H9 (cell line): ENCODE data around the gene SUPT3H. TPM values are rescaled to one million over a fixed set of nuclear protein-coding genes. Genes with fewer than 3 reads are reported as not detected.

Experiments
- DNase-seq: peaks from one replicate; pipeline ENCODE4 v3.0.0-alpha.2; 2017
- H2AFZ ChIP-seq: one replicate; pipeline ENCODE4 v1.6.1; 2013; ENCODE audit warnings: mild to moderate bottlenecking, low read length, control low read depth, moderate library complexity
- H2AK5ac ChIP-seq: 2 replicates; pipeline ENCODE4 v1.6.1; 2013; ENCODE audit warnings: low read length, control low read depth, mixed read lengths; ENCODE audit not compliant: insufficient read length
- H2BK120ac ChIP-seq: one replicate; pipeline ENCODE4 v1.6.1; 2013; ENCODE audit warnings: low read depth, mild to moderate bottlenecking, low read length, control low read depth, inconsistent platforms; ENCODE audit not compliant: poor library complexity, severe bottlenecking
- H2BK12ac ChIP-seq: 2 replicates; pipeline ENCODE4 v1.6.1; 2013; ENCODE audit warnings: low read length, control low read depth, mixed read lengths, low read depth; ENCODE audit not compliant: insufficient read length
- H2BK15ac ChIP-seq: 2 replicates; pipeline ENCODE4 v1.6.1; 2013; ENCODE audit warnings: low read depth, low read length, control low read depth
- H2BK20ac ChIP-seq: one replicate; pipeline ENCODE4 v1.6.1; 2013; ENCODE audit warnings: low read depth, mild to moderate bottlenecking, low read length, control low read depth, inconsistent platforms; ENCODE audit not compliant: poor library complexity, severe bottlenecking
- H2BK5ac ChIP-seq: 2 replicates; pipeline ENCODE4 v1.6.1; 2013; ENCODE audit warnings: low read length, control low read depth, mixed read lengths; ENCODE audit not compliant: insufficient read length
- H3K14ac ChIP-seq: 2 replicates; pipeline ENCODE4 v1.6.1; 2013; ENCODE audit warnings: low read length, control low read depth; ENCODE audit not compliant: insufficient read depth
- H3K18ac ChIP-seq: 2 replicates; pipeline ENCODE4 v1.6.1; 2013; ENCODE audit warnings: low read depth, mild to moderate bottlenecking, mixed read lengths, low read length, control low read depth; ENCODE audit not compliant: insufficient read length
- H3K23ac ChIP-seq: 2 replicates; pipeline ENCODE4 v1.6.1; 2013; ENCODE audit warnings: low read length, control low read depth, mixed read lengths, low read depth; ENCODE audit not compliant: insufficient read length
- H3K23me2 ChIP-seq: 2 replicates; pipeline ENCODE4 v1.6.1; 2013; ENCODE audit warnings: low read depth, mild to moderate bottlenecking, mixed read lengths, low read length, control low read depth; ENCODE audit not compliant: insufficient read length, poor library complexity, severe bottlenecking
- H3K27ac ChIP-seq: 2 replicates; pipeline ENCODE4 v1.5.1; 2013; ENCODE audit warnings: low read length, control low read depth, mixed read lengths, low read depth; ENCODE audit not compliant: insufficient read length
- H3K27me3 ChIP-seq: 2 replicates; pipeline ENCODE4 v1.6.1; 2013; ENCODE audit warnings: low read length, control low read depth, inconsistent platforms; ENCODE audit not compliant: insufficient read depth
- H3K4ac ChIP-seq: 2 replicates; pipeline ENCODE4 v1.6.1; 2013; ENCODE audit warnings: low read depth, mild to moderate bottlenecking, control low read depth, inconsistent platforms, low read length, moderate library complexity
- H3K4me1 ChIP-seq: 2 replicates; pipeline ENCODE4 v1.6.1; 2013; ENCODE audit warnings: low read length, control low read depth, inconsistent platforms; ENCODE audit not compliant: insufficient read depth
- H3K4me2 ChIP-seq: 2 replicates; pipeline ENCODE4 v1.6.1; 2013; ENCODE audit warnings: low read length, control low read depth, mixed read lengths; ENCODE audit not compliant: insufficient read length, insufficient read depth
- H3K56ac ChIP-seq: 2 replicates; pipeline ENCODE4 v1.6.1; 2013; ENCODE audit warnings: low read depth, mild to moderate bottlenecking, mixed read lengths, low read length, control low read depth; ENCODE audit not compliant: insufficient read length
- H3K79me1 ChIP-seq: 2 replicates; pipeline ENCODE4 v1.6.1; 2013; ENCODE audit warnings: low read depth, mild to moderate bottlenecking, moderate library complexity, low read length, control low read depth, inconsistent platforms; ENCODE audit not compliant: insufficient read depth, poor library complexity, severe bottlenecking
- H3K79me2 ChIP-seq: 2 replicates; pipeline ENCODE4 v1.6.1; 2013; ENCODE audit warnings: low read length, control low read depth, inconsistent platforms; ENCODE audit not compliant: insufficient read depth
- H3K9ac ChIP-seq: 2 replicates; pipeline ENCODE4 v1.6.1; 2013; ENCODE audit warnings: low read length, control low read depth, mixed read lengths; ENCODE audit not compliant: insufficient read length; ENCODE audit errors: extremely low read depth
- H3K9me3 ChIP-seq: one replicate; pipeline ENCODE4 v1.6.1; 2013; ENCODE audit warnings: low read depth, low read length, inconsistent platforms; ENCODE audit not compliant: control insufficient read depth
- H3T11ph ChIP-seq: one replicate; pipeline ENCODE4 v1.6.1; 2013; ENCODE audit warnings: mild to moderate bottlenecking, low read length, control low read depth, inconsistent platforms
- H4K20me1 ChIP-seq: one replicate; pipeline ENCODE4 v1.6.1; 2013; ENCODE audit not compliant: control insufficient read depth, insufficient read length, insufficient read depth
- H4K5ac ChIP-seq: 2 replicates; pipeline ENCODE4 v1.6.1; 2013; ENCODE audit warnings: low read depth, mild to moderate bottlenecking, mixed read lengths, low read length, control low read depth; ENCODE audit not compliant: insufficient read length
- H4K8ac ChIP-seq: replicated peaks from 2 replicates; pipeline ENCODE4 v1.6.1; 2013; ENCODE audit warnings: low read length, control low read depth, mixed read lengths, low read depth; ENCODE audit not compliant: insufficient read length
- H4K91ac ChIP-seq: 2 replicates; pipeline ENCODE4 v1.6.1; 2013; ENCODE audit warnings: low read depth, mild to moderate bottlenecking, moderate library complexity, mixed read lengths, low read length, control low read depth; ENCODE audit not compliant: insufficient read length
- H3K27ac Mint-ChIP-seq, 3 experiments: 2 replicates in 2 of 3; 3 replicates in 1 of 3; pipeline ENCODE4 v1.8.0; 2020 to 2021; ENCODE audit warnings: mixed read lengths in 3 of 3, mild to moderate bottlenecking in 1 of 3, moderate library complexity in 1 of 3
- H3K27me3 Mint-ChIP-seq: 2 replicates; pipeline ENCODE4 v1.8.0; 2021; ENCODE audit warnings: low read depth, mild to moderate bottlenecking, moderate library complexity, mixed read lengths
- H3K36me3 Mint-ChIP-seq, 3 experiments: 2 replicates in 2 of 3; 3 replicates in 1 of 3; pipeline ENCODE4 v1.8.0; 2020 to 2021; ENCODE audit warnings: low read depth in 3 of 3, mixed read lengths in 3 of 3; ENCODE audit not compliant: insufficient read depth in 1 of 3
- H3K4me1 Mint-ChIP-seq, 2 experiments: 2 replicates each; pipeline ENCODE4 v1.8.0; 2020; ENCODE audit warnings: mixed read lengths in 2 of 2
- H3K4me3 Mint-ChIP-seq, 2 experiments: 2 replicates in 1 of 2; 3 replicates in 1 of 2; pipeline ENCODE4 v1.8.0; 2020 to 2021; ENCODE audit warnings: mild to moderate bottlenecking in 2 of 2, mixed read lengths in 2 of 2, moderate library complexity in 1 of 2
- H3K9me3 Mint-ChIP-seq, 2 experiments: 2 replicates in 1 of 2; 3 replicates in 1 of 2; pipeline ENCODE4 v1.8.0; 2020; ENCODE audit warnings: mild to moderate bottlenecking in 2 of 2, mixed read lengths in 2 of 2, moderate library complexity in 1 of 2
- CTCF ChIP-seq: fragments of 200-600 bp; sonication (generic); conservative IDR thresholded peaks from 3 replicates; pipeline ENCODE4 v1.8.0; 2021; ENCODE audit warnings: antibody characterized with exemption, mild to moderate bottlenecking
- total RNA-seq: library from RNA; stranded (reverse); gene quantifications from 2 replicates; pipeline ENCODE4 v1.2.1, GENCODE V29; 2021

The SUPT3H gene
- total RNA-seq, 1 experiment from 2014 or later, result 22.5 TPM

- H3K9me3 Mint-ChIP-seq, result peaks cover 0 to 3% of the 10 kb centered on the region in 2 experiments; a peak in 1 of 5 replicates
- Histone ChIP-seq H3K4me1 (no peaks in the 10 kb centered on the region), H3K4ac (no peak overlapping the region), H3K14ac (no peak overlapping the region), H3K79me2 (no peaks in the 10 kb centered on the region), H2AFZ (no peak overlapping the region), H4K8ac (no peak overlapping the region), H3K23ac (no peak overlapping the region), H3K56ac (no peak overlapping the region), H2BK12ac (no peak overlapping the region), H4K5ac (no peak overlapping the region), H3K9ac (no peak overlapping the region), H4K20me1 (no peaks in the 10 kb centered on the region), H2BK15ac (no peak overlapping the region), H3K27ac (no peak overlapping the region), H4K91ac (no peak overlapping the region), H3K27me3 (no peaks in the 10 kb centered on the region), H3K4me2 (no peak overlapping the region), H3T11ph (no peak overlapping the region), H2BK120ac (no peak overlapping the region), H2BK5ac (no peak overlapping the region), H3K79me1 (no peaks in the 10 kb centered on the region), H2BK20ac (no peak overlapping the region), H3K18ac (no peak overlapping the region), H3K9me3 (no peaks in the 10 kb centered on the region), H3K23me2 (no peaks in the 10 kb centered on the region), H2AK5ac (no peak overlapping the region)
- no peak for DNase-seq
- peaks cover 6 to 12% (median 10%) of the 10 kb centered on the region in 3 experiments; a peak in 4 of 7 replicates for H3K36me3 Mint-ChIP-seq
- no peak overlapping the region; a peak in 2 of 7 replicates for H3K27ac Mint-ChIP-seq
- peaks cover 0 to 8% of the 10 kb centered on the region in 2 experiments; a peak in 1 of 4 replicates for H3K4me1 Mint-ChIP-seq
- H3K27me3 Mint-ChIP-seq, result no peaks in the 10 kb centered on the region
- no peak for TF ChIP-seq CTCF
- no peak overlapping the region for H3K4me3 Mint-ChIP-seq
Measured at GRCh38 chr6:45012687-45013086, 365.0 kb downstream of the SUPT3H start.
